ENCODE data around the gene CD48. TPM values are rescaled to one million over a fixed set of nuclear protein-coding genes. Genes with fewer than 3 reads are reported as not detected.
"Not testable (repeated sequence)": the region's sequence is repeated elsewhere in the genome, so short reads cannot be mapped to it uniquely, and the experiment has no call there.

The CD48 gene
- polyA plus RNA-seq, 1 donor (not counting 4 experiments of a cell fraction or from before 2014, with no cell fraction given) = 0.07 TPM

DNA sequence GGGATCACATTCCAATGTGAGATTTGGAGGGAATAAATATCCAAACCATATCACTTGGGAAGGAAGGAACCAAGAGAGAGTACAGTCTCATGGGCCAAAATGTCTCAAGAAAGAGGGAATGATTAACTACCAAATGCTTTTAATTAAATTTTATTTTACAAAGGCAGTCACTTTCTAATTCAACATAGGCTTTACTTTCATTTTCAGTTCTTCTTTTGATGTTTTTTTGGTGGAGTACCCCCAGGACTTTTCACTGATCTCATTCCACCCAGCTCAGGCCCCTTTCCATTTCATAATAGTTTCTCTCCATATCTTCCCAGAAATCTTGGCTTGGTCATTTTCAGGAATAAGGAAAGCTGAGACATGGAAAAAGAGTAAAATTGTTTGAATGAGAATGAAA, 22.3 kb upstream of the CD48 start:
- FAIRE-seq (no peak), DNase-seq (ENCODE audit: low read depth, low spot score) (no peak)
- TF ChIP-seq CTCF (optimal IDR thresholded peaks at IDR 0.05 in 1 of 3, IDR thresholded peaks at IDR 0.05 in 1 of 3, conservative IDR thresholded peaks at IDR 0.05 in 1 of 3; ENCODE audit: extremely low read depth in 1 of 3, insufficient read depth in 2 of 3, low read length in 3 of 3) (no peak), EZH2 (IDR thresholded peaks at IDR 0.05; ENCODE audit: low read length) (no peak)

GRCh38 chr1:160731990-160732389, 20.4 kb upstream of the CD48 start:
- Histone ChIP-seq H3K4me1 (ENCODE audit: control insufficient read depth, extremely low read depth, insufficient read depth, low read length) (peaks cover 12% of the 10 kb centered on the region), H2AFZ (ENCODE audit: control insufficient read depth, low read length) (no peak overlapping the region), H3K79me2 (ENCODE audit: control insufficient read depth, insufficient read depth, low read length) (no peaks in the 10 kb centered on the region), H3K9me1 (ENCODE audit: control insufficient read depth, extremely low read depth, insufficient read depth, low read length) (peaks cover 2% of the 10 kb centered on the region), H4K20me1 (ENCODE audit: control insufficient read depth, extremely low read depth, insufficient read depth, low read length) (no peaks in the 10 kb centered on the region), H3K36me3 (ENCODE audit: control insufficient read depth in 2 of 2, extremely low read depth in 1 of 2, insufficient read depth in 2 of 2, low read length in 2 of 2) (no peaks in the 10 kb centered on the region), H3K4me2 (ENCODE audit: control insufficient read depth, extremely low read depth, insufficient read depth, low read depth, low read length) (no peak overlapping the region), H3K4me3 (ENCODE audit: control insufficient read depth in 2 of 3, extremely low read depth in 1 of 3, insufficient read depth in 2 of 3, low read depth in 1 of 3, low read length in 3 of 3) (no peak overlapping the region), H3K27ac (ENCODE audit: control insufficient read depth, insufficient read depth, low read length) (no peak overlapping the region), H3K9me3 (ENCODE audit: control insufficient read depth, low read depth, low read length) (no peaks in the 10 kb centered on the region), H3K27me3 (ENCODE audit: control insufficient read depth, extremely low read depth, insufficient read depth, low read length) (no peaks in the 10 kb centered on the region), H3K9ac (ENCODE audit: control insufficient read depth, extremely low read depth, insufficient read depth, low read length) (no peak overlapping the region)
- no peak for DNase-seq (ENCODE audit: low read depth, low spot score)
- no peak for TF ChIP-seq CTCF (optimal IDR thresholded peaks at IDR 0.05 in 1 of 3, IDR thresholded peaks at IDR 0.05 in 1 of 3, conservative IDR thresholded peaks at IDR 0.05 in 1 of 3; ENCODE audit: extremely low read depth in 1 of 3, insufficient read depth in 2 of 3, low read length in 3 of 3)
- TF ChIP-seq EZH2 (IDR thresholded peaks at IDR 0.05; ENCODE audit: low read length) = no peak
- FAIRE-seq = no peak
- dilution Hi-C loops (cut with MboI; ENCODE audit: extremely low pct_ligation_motif_present, low sequenced_read_pairs) = no loop called here

More for the DNA sequence above, 22.3 kb upstream of the CD48 start:
- H3K9me1 ChIP-seq (ENCODE audit: control insufficient read depth, extremely low read depth, insufficient read depth, low read length) = no peaks in the 10 kb centered on the region
- H3K27ac ChIP-seq (ENCODE audit: control insufficient read depth, insufficient read depth, low read length) = no peak overlapping the region
- peaks cover 5% of the 10 kb centered on the region for H3K4me1 ChIP-seq (ENCODE audit: control insufficient read depth, extremely low read depth, insufficient read depth, low read length)
- no peak overlapping the region for H2AFZ ChIP-seq (ENCODE audit: control insufficient read depth, low read length)
- no peak overlapping the region for H3K4me2 ChIP-seq (ENCODE audit: control insufficient read depth, extremely low read depth, insufficient read depth, low read depth, low read length)
- dilution Hi-C loops (cut with MboI; ENCODE audit: extremely low pct_ligation_motif_present, low sequenced_read_pairs) = no loop called here
- no peak overlapping the region for H3K9ac ChIP-seq (ENCODE audit: control insufficient read depth, extremely low read depth, insufficient read depth, low read length)
- no peaks in the 10 kb centered on the region for H4K20me1 ChIP-seq (ENCODE audit: control insufficient read depth, extremely low read depth, insufficient read depth, low read length)
- H3K79me2 ChIP-seq (ENCODE audit: control insufficient read depth, insufficient read depth, low read length) = no peaks in the 10 kb centered on the region
- no peak overlapping the region for H3K4me3 ChIP-seq (ENCODE audit: control insufficient read depth in 2 of 3, extremely low read depth in 1 of 3, insufficient read depth in 2 of 3, low read depth in 1 of 3, low read length in 3 of 3)
- H3K36me3 ChIP-seq (ENCODE audit: control insufficient read depth in 2 of 2, extremely low read depth in 1 of 2, insufficient read depth in 2 of 2, low read length in 2 of 2) = no peaks in the 10 kb centered on the region
- no peaks in the 10 kb centered on the region for H3K9me3 ChIP-seq (ENCODE audit: control insufficient read depth, low read depth, low read length)
- H3K27me3 ChIP-seq (ENCODE audit: control insufficient read depth, extremely low read depth, insufficient read depth, low read length) = no peaks in the 10 kb centered on the region

DNA sequence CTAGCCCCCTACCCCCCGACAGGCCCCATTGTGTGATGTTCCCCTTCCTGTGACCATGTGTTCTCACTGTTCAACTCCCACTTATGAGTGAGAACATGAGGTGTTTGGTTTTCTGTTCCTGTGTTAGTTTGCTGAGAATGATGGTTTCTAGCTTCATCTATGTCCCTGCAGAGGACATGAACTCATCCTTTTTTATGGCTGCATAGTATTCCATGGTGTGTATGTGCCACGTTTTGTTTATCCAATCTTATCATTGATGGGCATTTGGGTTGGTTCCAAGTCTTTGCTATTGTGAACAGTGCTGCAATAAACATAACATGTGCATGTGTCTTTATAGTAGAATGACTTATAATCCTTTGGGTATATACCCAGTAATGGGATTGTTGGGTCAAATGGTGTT, 19.9 kb upstream of the CD48 start:
- dilution Hi-C loops (cut with MboI; ENCODE audit: extremely low pct_ligation_motif_present, low sequenced_read_pairs); FAIRE-seq: not testable (repeated sequence)

More for the DNA sequence above, 19.9 kb upstream of the CD48 start:
- DNase-seq (ENCODE audit: low read depth, low spot score); H3K27ac ChIP-seq (ENCODE audit: control insufficient read depth, insufficient read depth, low read length); H3K36me3 ChIP-seq (ENCODE audit: control insufficient read depth in 2 of 2, extremely low read depth in 1 of 2, insufficient read depth in 2 of 2, low read length in 2 of 2); H3K27me3 ChIP-seq (ENCODE audit: control insufficient read depth, extremely low read depth, insufficient read depth, low read length); H3K9ac ChIP-seq (ENCODE audit: control insufficient read depth, extremely low read depth, insufficient read depth, low read length); H3K9me1 ChIP-seq (ENCODE audit: control insufficient read depth, extremely low read depth, insufficient read depth, low read length); H4K20me1 ChIP-seq (ENCODE audit: control insufficient read depth, extremely low read depth, insufficient read depth, low read length); H2AFZ ChIP-seq (ENCODE audit: control insufficient read depth, low read length); H3K4me2 ChIP-seq (ENCODE audit: control insufficient read depth, extremely low read depth, insufficient read depth, low read depth, low read length); H3K79me2 ChIP-seq (ENCODE audit: control insufficient read depth, insufficient read depth, low read length); H3K9me3 ChIP-seq (ENCODE audit: control insufficient read depth, low read depth, low read length); H3K4me3 ChIP-seq (ENCODE audit: control insufficient read depth in 2 of 3, extremely low read depth in 1 of 3, insufficient read depth in 2 of 3, low read depth in 1 of 3, low read length in 3 of 3): not testable (repeated sequence)
- peaks cover 17% of the 10 kb centered on the region for H3K4me1 ChIP-seq (ENCODE audit: control insufficient read depth, extremely low read depth, insufficient read depth, low read length)

Data from keratinocyte (primary cell).